ENCODE measurements around the gene CDKN1C. TPM values are rescaled to one million over a fixed set of nuclear protein-coding genes. Genes with fewer than 3 reads are reported as not detected.

Gene CDKN1C
- total RNA-seq, 1 donor from 2014 or later: 47.8 TPM

GRCh38 chr11:2901854-2902783 lies 16.5 kb upstream of the CDKN1C start:
- Histone ChIP-seq H3F3A (ENCODE audit: low read depth) (no peaks in the 10 kb centered on the region), H3K27me3 (peaks cover 13% of the 10 kb centered on the region), H3K36me3 (no peaks in the 10 kb centered on the region), H3K79me2 (ENCODE audit: low read depth) (no peaks in the 10 kb centered on the region), H2AFZ (replicated peaks) (peak overlapping the region; percentile 67), H3K9ac (no peak overlapping the region), H3K4me2 (peak overlapping the region; percentile 87), H3K9me3 (ENCODE audit: low read depth) (no peaks in the 10 kb centered on the region), H3K4me1 (peaks cover 8% of the 10 kb centered on the region), H3K27ac (no peak overlapping the region), H3K4me3 (peak overlapping the region; percentile 59), H4K20me1 (ENCODE audit: low read depth) (no peaks in the 10 kb centered on the region)
- peak; percentile 94 for DNase-seq (ENCODE audit: low spot score)
- Mint-ChIP-seq H3K27ac (no peak overlapping the region), H3K36me3 (no peaks in the 10 kb centered on the region), H3K9me3 (peaks cover 4% of the 10 kb centered on the region), H3K4me1 (peaks cover 22% of the 10 kb centered on the region), H3K4me3 (peak overlapping the region; percentile 79), H3K27me3 (ENCODE audit: insufficient read depth, low read depth) (peaks cover 17% of the 10 kb centered on the region)
- TF ChIP-seq EZH2phosphoT487 (IDR thresholded peaks at IDR 0.05): no peak
- TF ChIP-seq EZH2 (IDR thresholded peaks at IDR 0.05): no peak
- TF ChIP-seq, protein P1, sequence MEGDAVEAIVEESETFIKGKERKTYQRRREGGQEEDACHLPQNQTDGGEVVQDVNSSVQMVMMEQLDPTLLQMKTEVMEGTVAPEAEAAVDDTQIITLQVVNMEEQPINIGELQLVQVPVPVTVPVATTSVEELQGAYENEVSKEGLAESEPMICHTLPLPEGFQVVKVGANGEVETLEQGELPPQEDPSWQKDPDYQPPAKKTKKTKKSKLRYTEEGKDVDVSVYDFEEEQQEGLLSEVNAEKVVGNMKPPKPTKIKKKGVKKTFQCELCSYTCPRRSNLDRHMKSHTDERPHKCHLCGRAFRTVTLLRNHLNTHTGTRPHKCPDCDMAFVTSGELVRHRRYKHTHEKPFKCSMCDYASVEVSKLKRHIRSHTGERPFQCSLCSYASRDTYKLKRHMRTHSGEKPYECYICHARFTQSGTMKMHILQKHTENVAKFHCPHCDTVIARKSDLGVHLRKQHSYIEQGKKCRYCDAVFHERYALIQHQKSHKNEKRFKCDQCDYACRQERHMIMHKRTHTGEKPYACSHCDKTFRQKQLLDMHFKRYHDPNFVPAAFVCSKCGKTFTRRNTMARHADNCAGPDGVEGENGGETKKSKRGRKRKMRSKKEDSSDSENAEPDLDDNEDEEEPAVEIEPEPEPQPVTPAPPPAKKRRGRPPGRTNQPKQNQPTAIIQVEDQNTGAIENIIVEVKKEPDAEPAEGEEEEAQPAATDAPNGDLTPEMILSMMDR (IDR thresholded peaks at IDR 0.05): no peak

DNA sequence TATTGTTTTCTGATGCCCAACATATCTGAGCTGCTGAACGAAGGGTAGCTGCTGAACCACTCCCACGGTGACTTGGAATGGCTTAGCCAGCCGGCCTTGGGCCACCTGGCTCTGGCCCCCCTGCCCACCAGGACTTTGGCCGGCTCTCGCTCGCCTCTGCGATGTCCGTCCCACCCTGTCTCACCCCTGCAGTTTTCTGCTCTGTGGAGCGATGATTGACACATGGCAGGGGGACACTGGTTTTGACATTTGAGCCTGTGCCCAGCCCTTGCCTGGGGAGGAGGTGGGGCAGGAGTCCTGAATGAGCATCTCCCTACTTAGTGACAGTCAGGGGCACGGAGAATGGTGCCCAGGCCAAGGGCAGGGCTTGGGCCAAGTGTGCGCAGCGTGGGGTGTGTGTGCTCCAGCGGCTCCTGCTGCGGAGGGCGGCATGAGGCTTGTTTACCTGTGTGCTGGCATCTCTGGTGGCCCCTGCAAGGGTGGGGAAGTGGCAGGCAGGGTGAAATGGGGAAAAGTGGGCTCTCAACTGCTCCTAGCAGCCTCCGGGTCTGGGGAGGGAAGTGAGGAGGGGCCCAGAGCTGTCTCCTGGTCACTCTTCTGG lies 15.7 kb upstream of the CDKN1C start:
- H3K27me3 Mint-ChIP-seq (ENCODE audit: insufficient read depth, low read depth): peaks cover 17% of the 10 kb centered on the region
- Histone ChIP-seq H3K36me3 (no peaks in the 10 kb centered on the region), H3K27me3 (peaks cover 13% of the 10 kb centered on the region), H3K27ac (no peak overlapping the region), H3K9me3 (ENCODE audit: low read depth) (no peaks in the 10 kb centered on the region), H3K4me2 (peak overlapping the region; percentile 87), H3K4me3 (peak overlapping the region; percentile 59), H3K79me2 (ENCODE audit: low read depth) (no peaks in the 10 kb centered on the region), H3K9ac (no peak overlapping the region), H3K4me1 (peaks cover 8% of the 10 kb centered on the region), H2AFZ (replicated peaks) (peak overlapping the region; percentile 65), H4K20me1 (ENCODE audit: low read depth) (no peaks in the 10 kb centered on the region), H3F3A (ENCODE audit: low read depth) (no peaks in the 10 kb centered on the region)
- H3K9me3 Mint-ChIP-seq: peaks cover under 1% of the 10 kb centered on the region
- no peaks in the 10 kb centered on the region for H3K36me3 Mint-ChIP-seq
- H3K4me1 Mint-ChIP-seq: peaks cover 22% of the 10 kb centered on the region
- no peak overlapping the region for H3K27ac Mint-ChIP-seq
- no peak for DNase-seq (ENCODE audit: low spot score)
- TF ChIP-seq EZH2phosphoT487 (IDR thresholded peaks at IDR 0.05): no peak
- TF ChIP-seq EZH2 (IDR thresholded peaks at IDR 0.05): no peak
- TF ChIP-seq, protein P1 (IDR thresholded peaks at IDR 0.05): no peak
- H3K4me3 Mint-ChIP-seq: peak overlapping the region; percentile 68

GRCh38 chr11:2899080-2899783 lies 13.7 kb upstream of the CDKN1C start:
- H3K27ac Mint-ChIP-seq: no peak overlapping the region
- H3K4me1 Mint-ChIP-seq: peaks cover 22% of the 10 kb centered on the region
- H3K9ac ChIP-seq: no peak overlapping the region
- H3K27me3 ChIP-seq: peaks cover 13% of the 10 kb centered on the region
- H3F3A ChIP-seq (ENCODE audit: low read depth): no peaks in the 10 kb centered on the region
- no peak for TF ChIP-seq EZH2phosphoT487 (IDR thresholded peaks at IDR 0.05)
- TF ChIP-seq, protein P1 (IDR thresholded peaks at IDR 0.05): no peak
- no peak for TF ChIP-seq EZH2 (IDR thresholded peaks at IDR 0.05)
- H3K4me3 Mint-ChIP-seq: peak overlapping the region; percentile 47
- H3K79me2 ChIP-seq (ENCODE audit: low read depth): no peaks in the 10 kb centered on the region
- H3K9me3 Mint-ChIP-seq: no peaks in the 10 kb centered on the region
- H3K36me3 ChIP-seq: no peaks in the 10 kb centered on the region
- no peak overlapping the region for H3K4me2 ChIP-seq
- no peak overlapping the region for H2AFZ ChIP-seq (replicated peaks)
- no peaks in the 10 kb centered on the region for H4K20me1 ChIP-seq (ENCODE audit: low read depth)
- no peak overlapping the region for H3K4me3 ChIP-seq
- peaks cover 8% of the 10 kb centered on the region for H3K4me1 ChIP-seq
- H3K27me3 Mint-ChIP-seq (ENCODE audit: insufficient read depth, low read depth): peaks cover 10% of the 10 kb centered on the region
- no peaks in the 10 kb centered on the region for H3K9me3 ChIP-seq (ENCODE audit: low read depth)
- no peak overlapping the region for H3K27ac ChIP-seq
- DNase-seq (ENCODE audit: low spot score): no peak
- H3K36me3 Mint-ChIP-seq: no peaks in the 10 kb centered on the region

All from neural progenitor cell (in vitro differentiated cells).